Gastrocnemius medialis (tissue), 4 donors: Measurements from ENCODE around the gene CNPY4.

Experiments
- POLR2A ChIP-seq, 2 donors: fragments of 450-650 bp; IDR thresholded peaks; one replicate each; pipeline ENCODE4 v1.6.1; 2017; ENCODE audit warnings: antibody characterized with exemption in 2 of 2, mild to moderate bottlenecking in 2 of 2, moderate library complexity in 2 of 2
- TF ChIP-seq, protein P1 (sequence below), 5 experiments: fragments of 450-650 bp in 3 of 5; fragments of 200-600 bp in 2 of 5; sonication (generic) in 2 of 5; IDR thresholded peaks in 4 of 5; conservative IDR thresholded peaks in 1 of 5; 1 replicate in 4 of 5; 2 replicates in 1 of 5; pipeline ENCODE4 v1.5.1; 2016 to 2019; ENCODE audit warnings: antibody characterized with exemption in 5 of 5, mild to moderate bottlenecking in 3 of 5, moderate library complexity in 3 of 5

DNA sequence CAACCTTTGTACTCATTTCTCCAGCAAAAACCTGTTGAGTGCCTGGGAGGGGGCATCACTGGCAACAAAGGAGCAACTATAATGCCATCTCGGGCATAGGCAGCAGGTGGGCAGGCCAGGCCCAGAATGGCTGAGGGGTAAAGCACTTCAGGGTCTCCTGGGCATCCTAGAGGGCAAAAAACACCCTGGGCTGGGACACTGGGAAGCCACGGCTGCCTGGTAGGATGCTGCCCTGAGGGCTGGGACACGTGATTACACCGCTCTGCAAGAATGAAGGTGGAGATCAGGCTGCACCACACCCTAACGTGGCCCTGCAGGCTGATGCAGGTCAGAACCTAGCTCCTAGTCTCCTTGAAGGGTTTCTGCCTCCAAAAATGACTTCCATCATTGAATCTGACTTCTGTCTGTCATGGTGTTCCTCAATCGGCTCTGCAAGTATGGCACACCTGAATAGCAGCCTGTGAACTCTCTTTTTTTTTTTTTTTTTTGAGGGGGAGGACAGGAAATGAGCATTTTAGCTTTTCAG, 43.6 kb downstream of the CNPY4 start:
- no peak for TF ChIP-seq POLR2A (IDR thresholded peaks at IDR 0.05)
- TF ChIP-seq, protein P1, sequence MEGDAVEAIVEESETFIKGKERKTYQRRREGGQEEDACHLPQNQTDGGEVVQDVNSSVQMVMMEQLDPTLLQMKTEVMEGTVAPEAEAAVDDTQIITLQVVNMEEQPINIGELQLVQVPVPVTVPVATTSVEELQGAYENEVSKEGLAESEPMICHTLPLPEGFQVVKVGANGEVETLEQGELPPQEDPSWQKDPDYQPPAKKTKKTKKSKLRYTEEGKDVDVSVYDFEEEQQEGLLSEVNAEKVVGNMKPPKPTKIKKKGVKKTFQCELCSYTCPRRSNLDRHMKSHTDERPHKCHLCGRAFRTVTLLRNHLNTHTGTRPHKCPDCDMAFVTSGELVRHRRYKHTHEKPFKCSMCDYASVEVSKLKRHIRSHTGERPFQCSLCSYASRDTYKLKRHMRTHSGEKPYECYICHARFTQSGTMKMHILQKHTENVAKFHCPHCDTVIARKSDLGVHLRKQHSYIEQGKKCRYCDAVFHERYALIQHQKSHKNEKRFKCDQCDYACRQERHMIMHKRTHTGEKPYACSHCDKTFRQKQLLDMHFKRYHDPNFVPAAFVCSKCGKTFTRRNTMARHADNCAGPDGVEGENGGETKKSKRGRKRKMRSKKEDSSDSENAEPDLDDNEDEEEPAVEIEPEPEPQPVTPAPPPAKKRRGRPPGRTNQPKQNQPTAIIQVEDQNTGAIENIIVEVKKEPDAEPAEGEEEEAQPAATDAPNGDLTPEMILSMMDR (IDR thresholded peaks at IDR 0.05 in 4 of 5, conservative IDR thresholded peaks at IDR 0.05 in 1 of 5), result no peak
